Hematopoietic multipotent progenitor cell (in vitro differentiated cells): Measurements from ENCODE around the gene TUBA1B. TPM values are rescaled to one million over a fixed set of nuclear protein-coding genes. Genes with fewer than 3 reads are reported as not detected.
"Not testable (repeated sequence)": the region's sequence is repeated elsewhere in the genome, so short reads cannot be mapped to it uniquely, and the experiment has no call there.

Experiments
- DNase-seq, 3 donors: peaks; one replicate each; pipeline ENCODE4 v3.0.0-alpha.2; 2011 to 2015; ENCODE audit warnings: low read depth in 2 of 3, low spot score in 2 of 3
- total RNA-seq: library from RNA; depleted of rRNA; stranded (reverse); fragments of >200 nt; gene quantifications from one replicate; pipeline ENCODE4 v1.2.3, GENCODE V29; 2012

TUBA1B gene
- total RNA-seq, 1 donor = 1,377 TPM

GRCh38 chr12:49127971-49128370, 3.2 kb downstream of the TUBA1B start:
- not testable (repeated sequence) for DNase-seq

GRCh38 chr12:49126852-49127763, 4.1 kb downstream of the TUBA1B start:
- DNase-seq = no peak

GRCh38 chr12:49121047-49121696, 10.0 kb downstream of the TUBA1B start:
- DNase-seq = peak in 1 of 3 donors; percentile 16

- no peak for DNase-seq
These were observed 20.0 kb downstream of the TUBA1B start for GRCh38 chr12:49111206-49111605.

GRCh38 chr12:49110464-49111155, 20.6 kb downstream of the TUBA1B start, which contains the start of gene LMBR1L:
Gene LMBR1L, minus strand, starts transcription at chr12:49110847. Its CDS starts 292 bp downstream, at chr12:49110555.
- DNase-seq = peak; percentile 86 to 100 (median 98)

GRCh38 chr12:49109641-49110463, 21.3 kb downstream of the TUBA1B start:
- peak in 1 of 3 donors; percentile 20 for DNase-seq

- DNase-seq = peak in 1 of 3 donors; percentile 22
These were observed 22.2 kb downstream of the TUBA1B start for GRCh38 chr12:49108958-49109404.

GRCh38 chr12:49105504-49106084, 25.6 kb downstream of the TUBA1B start:
- DNase-seq = no peak

GRCh38 chr12:49104822-49105221, 26.4 kb downstream of the TUBA1B start:
- no peak for DNase-seq

GRCh38 chr12:49100380-49100779, 30.8 kb downstream of the TUBA1B start:
- no peak for DNase-seq

GRCh38 chr12:49098703-49099102, 32.5 kb downstream of the TUBA1B start:
- DNase-seq = no peak

GRCh38 chr12:49098035-49098451, 33.2 kb downstream of the TUBA1B start:
- peak in 2 of 3 donors; percentile 52 to 74 for DNase-seq

- no peak for DNase-seq
These were observed 33.8 kb downstream of the TUBA1B start for GRCh38 chr12:49097381-49097780.

- DNase-seq = no peak
These were observed 36.2 kb downstream of the TUBA1B start for GRCh38 chr12:49094975-49095365.

GRCh38 chr12:49094160-49094974, 36.8 kb downstream of the TUBA1B start, which contains the start of gene DHH:
Gene DHH, minus strand, starts transcription at chr12:49094801. Its CDS starts 289 bp downstream, at chr12:49094512.
- peak in 1 of 3 donors; percentile 45 for DNase-seq

- no peak for DNase-seq
These were observed 37.4 kb downstream of the TUBA1B start for GRCh38 chr12:49093792-49094159.

GRCh38 chr12:49092816-49093406, 38.3 kb downstream of the TUBA1B start:
- DNase-seq = no peak

- peak in 2 of 3 donors; percentile 40 to 45 for DNase-seq
These were observed 38.9 kb downstream of the TUBA1B start for GRCh38 chr12:49092086-49092815.
